Chondrocyte (in vitro differentiated cells): ENCODE results near the gene FAM13A. TPM values are rescaled to one million over a fixed set of nuclear protein-coding genes. Genes with fewer than 3 reads are reported as not detected.

Experiments
- DNase-seq: peaks from one replicate; pipeline ENCODE4 v3.0.0; 2021; ENCODE audit warnings: mixed read lengths, low spot score
- H3K27ac Mint-ChIP-seq: one replicate; pipeline ENCODE4 v1.8.0; 2021; ENCODE audit warnings: mild to moderate bottlenecking, moderate library complexity, mixed read lengths; ENCODE audit not compliant: unreplicated experiment
- H3K27me3 Mint-ChIP-seq: 2 replicates; pipeline ENCODE4 v1.8.0; 2021; ENCODE audit warnings: low read depth, mixed read lengths
- H3K36me3 Mint-ChIP-seq: 2 replicates; pipeline ENCODE4 v1.8.0; 2021; ENCODE audit warnings: low read depth, mixed read lengths
- H3K4me1 Mint-ChIP-seq: 2 replicates; pipeline ENCODE4 v1.8.0; 2021; ENCODE audit warnings: low read depth, mild to moderate bottlenecking, mixed read lengths
- H3K4me3 Mint-ChIP-seq: one replicate; pipeline ENCODE4 v1.8.0; 2021; ENCODE audit warnings: mild to moderate bottlenecking, moderate library complexity, mixed read lengths; ENCODE audit not compliant: unreplicated experiment
- H3K9me3 Mint-ChIP-seq: 2 replicates; pipeline ENCODE4 v1.8.0; 2021; ENCODE audit warnings: low read depth, mixed read lengths
- total RNA-seq: library from RNA; stranded (reverse); gene quantifications from 3 replicates; pipeline ENCODE4 v1.2.1, GENCODE V29; 2021
- TF ChIP-seq, protein P1 (sequence below): fragments of 200-600 bp; sonication (generic); IDR thresholded peaks from 2 replicates; pipeline ENCODE4 v1.5.0; 2021; ENCODE audit warnings: antibody characterized with exemption, mild to moderate bottlenecking, moderate library complexity

The FAM13A gene
- total RNA-seq, 1 donor from 2014 or later, result 10.5 TPM

DNA sequence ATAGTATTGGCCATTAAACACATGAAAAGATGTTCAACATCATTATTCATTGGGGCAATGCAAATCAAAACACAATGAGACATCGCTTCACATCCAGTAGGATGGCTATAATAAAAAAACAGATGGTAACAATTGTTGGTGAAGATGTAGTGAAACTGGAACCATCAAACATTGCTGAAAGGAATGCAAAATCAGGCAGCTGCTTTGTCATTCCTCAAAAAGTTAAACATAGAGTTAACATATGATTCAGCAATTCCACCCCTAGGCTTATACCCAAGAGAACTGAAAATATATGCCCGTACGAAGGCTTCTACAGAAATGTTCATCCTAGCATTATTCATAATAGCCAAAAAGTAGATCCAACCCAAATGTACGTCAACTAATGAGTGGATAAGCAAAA is 215.3 kb downstream of the FAM13A start:
- Mint-ChIP-seq H3K36me3 (peaks cover 2% of the 10 kb centered on the region), H3K9me3 (peaks cover 3% of the 10 kb centered on the region), H3K27ac (no peak overlapping the region), H3K27me3 (no peaks in the 10 kb centered on the region), H3K4me1 (peaks cover 10% of the 10 kb centered on the region), H3K4me3 (no peak overlapping the region)
- DNase-seq, result no peak
- TF ChIP-seq, protein P1, sequence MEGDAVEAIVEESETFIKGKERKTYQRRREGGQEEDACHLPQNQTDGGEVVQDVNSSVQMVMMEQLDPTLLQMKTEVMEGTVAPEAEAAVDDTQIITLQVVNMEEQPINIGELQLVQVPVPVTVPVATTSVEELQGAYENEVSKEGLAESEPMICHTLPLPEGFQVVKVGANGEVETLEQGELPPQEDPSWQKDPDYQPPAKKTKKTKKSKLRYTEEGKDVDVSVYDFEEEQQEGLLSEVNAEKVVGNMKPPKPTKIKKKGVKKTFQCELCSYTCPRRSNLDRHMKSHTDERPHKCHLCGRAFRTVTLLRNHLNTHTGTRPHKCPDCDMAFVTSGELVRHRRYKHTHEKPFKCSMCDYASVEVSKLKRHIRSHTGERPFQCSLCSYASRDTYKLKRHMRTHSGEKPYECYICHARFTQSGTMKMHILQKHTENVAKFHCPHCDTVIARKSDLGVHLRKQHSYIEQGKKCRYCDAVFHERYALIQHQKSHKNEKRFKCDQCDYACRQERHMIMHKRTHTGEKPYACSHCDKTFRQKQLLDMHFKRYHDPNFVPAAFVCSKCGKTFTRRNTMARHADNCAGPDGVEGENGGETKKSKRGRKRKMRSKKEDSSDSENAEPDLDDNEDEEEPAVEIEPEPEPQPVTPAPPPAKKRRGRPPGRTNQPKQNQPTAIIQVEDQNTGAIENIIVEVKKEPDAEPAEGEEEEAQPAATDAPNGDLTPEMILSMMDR, result no peak

DNA sequence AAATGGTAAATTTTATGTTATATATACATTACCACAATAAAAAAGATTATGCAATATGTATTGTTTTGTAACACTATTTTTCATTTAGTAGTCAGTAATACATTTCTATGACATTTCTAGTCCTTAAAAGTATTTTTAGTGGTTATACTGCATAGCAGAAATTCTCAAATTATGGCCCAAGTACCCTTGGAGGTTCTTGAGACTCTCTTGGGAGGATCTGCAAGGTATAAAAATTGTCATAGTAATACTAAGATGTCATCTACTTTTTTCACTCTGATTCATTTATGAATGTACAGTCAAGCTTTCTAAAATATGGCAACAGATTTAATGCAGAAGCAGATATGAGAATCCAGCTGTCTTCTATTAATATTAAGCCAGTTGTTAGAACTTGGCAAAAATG is 220.8 kb downstream of the FAM13A start:
- no peak for DNase-seq
- peaks cover 3% of the 10 kb centered on the region for H3K9me3 Mint-ChIP-seq
- no peaks in the 10 kb centered on the region for H3K36me3 Mint-ChIP-seq
- no peaks in the 10 kb centered on the region for H3K27me3 Mint-ChIP-seq
- no peaks in the 10 kb centered on the region for H3K4me1 Mint-ChIP-seq
- no peak overlapping the region for H3K4me3 Mint-ChIP-seq
- no peak overlapping the region for H3K27ac Mint-ChIP-seq
- TF ChIP-seq, protein P1, result no peak

DNA sequence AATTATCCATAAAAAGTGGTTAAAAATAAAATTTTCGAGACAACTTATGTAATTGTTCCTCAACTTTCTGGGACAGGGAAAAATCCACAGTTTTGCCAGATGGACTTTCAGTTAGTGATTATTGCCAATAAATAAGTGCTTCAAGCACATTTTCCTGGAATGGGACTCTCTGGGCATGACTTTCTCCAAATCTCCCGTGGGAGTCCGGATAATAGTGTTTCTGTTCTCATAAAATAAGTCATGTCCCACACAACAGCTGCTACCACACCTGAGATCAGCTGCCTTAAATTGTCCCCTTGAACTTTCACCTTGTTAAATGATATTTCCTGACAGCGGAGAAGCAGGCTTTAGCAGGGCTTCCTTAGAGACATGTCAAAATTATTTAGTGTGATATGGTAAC is 226.0 kb downstream of the FAM13A start:
- DNase-seq, result no peak
- no peaks in the 10 kb centered on the region for H3K4me1 Mint-ChIP-seq
- TF ChIP-seq, protein P1, result no peak
- H3K27ac Mint-ChIP-seq, result no peak overlapping the region
- no peaks in the 10 kb centered on the region for H3K27me3 Mint-ChIP-seq
- no peaks in the 10 kb centered on the region for H3K36me3 Mint-ChIP-seq
- no peak overlapping the region for H3K4me3 Mint-ChIP-seq
- H3K9me3 Mint-ChIP-seq, result no peaks in the 10 kb centered on the region

DNA sequence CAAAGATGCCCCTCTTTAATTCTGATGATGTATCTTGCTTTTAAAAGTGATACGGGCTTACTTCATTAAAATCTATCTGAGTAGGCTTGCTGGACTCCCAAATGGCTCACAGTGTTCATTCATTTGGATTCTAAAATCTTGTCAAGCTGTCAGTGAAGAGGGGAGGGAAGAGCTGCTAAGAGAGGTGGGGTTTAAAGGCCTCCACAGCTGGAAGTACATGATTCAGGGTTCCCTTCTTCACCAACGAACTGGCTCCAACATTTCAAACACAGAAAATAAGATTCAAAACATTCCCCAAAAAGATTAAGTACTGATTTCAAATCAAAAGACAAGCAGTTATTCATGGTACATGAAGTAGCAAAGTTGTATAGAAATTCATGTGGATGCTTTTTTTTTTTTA is 226.4 kb downstream of the FAM13A start:
- H3K9me3 Mint-ChIP-seq, result no peaks in the 10 kb centered on the region

DNA sequence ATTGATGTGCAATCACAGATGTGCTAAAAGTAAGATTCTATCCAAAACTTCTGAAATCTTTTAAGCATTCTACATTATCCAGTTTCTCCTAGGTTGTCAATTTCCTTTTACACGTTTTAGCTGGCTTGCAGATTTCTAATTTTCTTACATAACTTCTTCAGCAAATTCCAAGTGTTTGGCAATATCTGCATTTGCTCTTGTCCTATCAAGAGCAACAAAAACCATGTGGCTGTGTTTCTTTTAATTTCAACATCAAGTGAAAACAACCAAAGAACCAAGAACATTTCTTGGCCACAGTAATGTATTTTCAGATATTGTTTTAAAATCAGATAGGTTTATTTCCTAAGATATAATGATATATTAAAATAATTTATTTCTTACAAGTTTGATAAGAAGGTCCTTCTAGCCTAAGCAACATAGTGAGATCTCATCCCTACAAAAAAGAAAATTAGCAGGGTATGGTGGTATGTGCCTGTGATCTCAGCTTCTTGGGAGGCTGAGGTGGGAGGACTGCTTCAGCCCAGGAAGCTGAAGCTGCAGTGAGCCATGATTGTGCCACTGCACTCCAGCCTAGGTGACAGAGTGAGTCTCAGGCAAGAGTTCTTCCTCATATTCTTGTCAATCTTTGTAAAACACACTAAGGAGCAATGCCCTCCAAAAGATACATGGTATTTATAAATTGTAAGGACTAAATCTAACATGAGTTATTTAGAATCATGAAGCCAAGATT is 228.0 kb downstream of the FAM13A start:
- Mint-ChIP-seq H3K36me3 (no peaks in the 10 kb centered on the region), H3K27ac (no peak overlapping the region), H3K9me3 (no peaks in the 10 kb centered on the region), H3K4me1 (peaks cover 3% of the 10 kb centered on the region), H3K27me3 (no peaks in the 10 kb centered on the region), H3K4me3 (no peak overlapping the region)
- TF ChIP-seq, protein P1, result no peak
- no peak for DNase-seq

More for the DNA sequence above, 226.4 kb downstream of the FAM13A start:
- TF ChIP-seq, protein P1, result no peak
- no peak overlapping the region for H3K4me3 Mint-ChIP-seq
- H3K27me3 Mint-ChIP-seq, result no peaks in the 10 kb centered on the region
- H3K36me3 Mint-ChIP-seq, result no peaks in the 10 kb centered on the region
- H3K4me1 Mint-ChIP-seq, result no peaks in the 10 kb centered on the region
- DNase-seq, result no peak
- H3K27ac Mint-ChIP-seq, result no peak overlapping the region
